GM18499 (cell line): ENCODE measurements around the gene CLCN3.
"Not testable (repeated sequence)": the region's sequence is repeated elsewhere in the genome, so short reads cannot be mapped to it uniquely, and the experiment has no call there.

ENCODE experiments used
- ATAC-seq: cut with Tn5 transposase; IDR thresholded peaks from one replicate; pipeline ENCODE4 v1.9.1; 2021; ENCODE audit warnings: moderate number of reproducible peaks; ENCODE audit not compliant: insufficient read depth, unreplicated experiment

The CLCN3 gene

GRCh38 chr4:169619958-169620879, at the start of gene CLCN3:
Gene CLCN3 (plus strand): TSS chr4:169620578. CDS start chr4:169635929, 15,351 bp downstream.
- ATAC-seq, result peak; percentile 74

DNA sequence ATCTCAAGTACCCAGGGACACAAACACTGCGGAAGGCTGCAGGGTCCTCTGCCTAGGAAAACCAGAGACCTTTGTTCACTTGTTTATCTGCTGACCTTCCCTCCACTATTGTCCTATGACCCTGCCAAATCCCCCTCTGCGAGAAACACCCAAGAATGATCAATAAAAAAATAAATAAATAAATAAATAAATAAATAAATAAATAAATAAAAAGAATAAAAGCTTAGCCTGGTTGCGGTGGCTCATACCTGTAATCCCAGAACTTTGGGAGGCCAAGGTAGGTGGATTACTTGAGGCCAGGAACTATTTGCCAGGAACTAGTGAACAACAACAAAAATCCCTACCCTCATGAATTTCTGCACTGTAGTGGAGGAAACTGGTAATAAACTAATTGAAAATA, 49.4 kb upstream of the CLCN3 start:
- not testable (repeated sequence) for ATAC-seq

- no peak for ATAC-seq
These were observed 48.9 kb upstream of the CLCN3 start for GRCh38 chr4:169571435-169571834.

DNA sequence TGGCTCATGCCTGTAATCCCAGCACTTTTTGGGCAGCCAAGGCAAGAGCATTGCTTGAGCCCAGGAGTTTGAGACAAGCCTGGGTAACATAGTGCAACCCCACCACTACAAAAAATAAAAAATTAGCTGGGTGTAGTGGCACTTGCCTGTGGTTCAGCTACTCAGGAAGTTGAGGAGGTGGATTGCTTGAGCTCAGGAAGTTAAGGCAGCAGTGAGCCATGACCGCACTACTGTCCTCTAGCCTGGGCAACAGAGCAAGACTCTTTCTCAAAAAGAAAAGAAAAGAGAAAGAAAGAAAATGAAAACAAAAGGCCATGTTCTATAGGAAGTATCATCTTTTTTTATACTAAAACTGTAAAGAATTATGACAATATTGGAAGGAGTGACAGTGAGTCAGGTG, 46.5 kb upstream of the CLCN3 start:
- no peak for ATAC-seq

DNA sequence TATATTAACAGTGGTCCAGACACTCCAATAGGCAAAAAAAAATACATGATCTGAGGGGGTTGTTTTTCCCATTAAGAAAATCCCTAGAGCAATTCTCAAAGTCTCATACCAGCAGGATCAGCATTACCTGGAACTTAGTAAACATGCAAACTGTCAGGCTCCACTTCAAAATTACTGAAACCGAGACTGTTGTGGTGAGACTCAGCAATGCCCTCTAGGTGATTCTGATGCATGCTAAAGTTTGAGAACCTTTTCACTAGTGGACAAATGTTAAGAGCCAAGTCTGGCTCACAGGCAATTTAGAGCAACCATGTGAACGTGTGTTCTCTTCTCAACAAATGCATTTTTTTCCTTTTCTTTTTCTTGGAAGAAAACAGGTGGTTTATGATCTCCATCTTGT, 38.2 kb upstream of the CLCN3 start:
- peak; percentile 64 for ATAC-seq

- no peak for ATAC-seq
These were observed 37.7 kb upstream of the CLCN3 start for GRCh38 chr4:169582706-169583105.

GRCh38 chr4:169583563-169583962, 36.8 kb upstream of the CLCN3 start:
- ATAC-seq, result no peak

DNA sequence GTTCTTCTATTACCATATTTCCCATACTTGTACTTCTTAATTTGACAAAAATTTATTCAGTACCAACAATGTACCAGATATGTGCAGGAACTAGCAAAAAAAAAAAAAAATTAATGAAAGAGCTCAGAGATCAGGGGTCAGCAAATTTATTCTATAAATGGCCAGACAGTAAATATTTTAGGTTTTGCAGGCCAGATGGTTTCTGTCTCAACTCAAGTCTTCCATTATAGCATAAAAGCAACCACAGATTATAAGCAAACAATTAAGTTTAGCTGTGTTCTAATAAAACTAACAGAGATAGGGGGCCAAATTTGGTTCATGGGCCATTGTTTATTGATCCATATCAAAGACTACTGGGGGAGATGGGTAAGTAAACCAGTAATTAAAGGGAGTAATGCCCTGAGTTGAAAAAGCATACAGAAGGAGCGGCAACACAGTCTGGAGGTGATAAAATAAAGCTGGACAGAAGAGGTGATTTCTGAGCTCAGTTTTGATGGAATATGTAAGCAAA, 27.3 kb upstream of the CLCN3 start:
- no peak for ATAC-seq

DNA sequence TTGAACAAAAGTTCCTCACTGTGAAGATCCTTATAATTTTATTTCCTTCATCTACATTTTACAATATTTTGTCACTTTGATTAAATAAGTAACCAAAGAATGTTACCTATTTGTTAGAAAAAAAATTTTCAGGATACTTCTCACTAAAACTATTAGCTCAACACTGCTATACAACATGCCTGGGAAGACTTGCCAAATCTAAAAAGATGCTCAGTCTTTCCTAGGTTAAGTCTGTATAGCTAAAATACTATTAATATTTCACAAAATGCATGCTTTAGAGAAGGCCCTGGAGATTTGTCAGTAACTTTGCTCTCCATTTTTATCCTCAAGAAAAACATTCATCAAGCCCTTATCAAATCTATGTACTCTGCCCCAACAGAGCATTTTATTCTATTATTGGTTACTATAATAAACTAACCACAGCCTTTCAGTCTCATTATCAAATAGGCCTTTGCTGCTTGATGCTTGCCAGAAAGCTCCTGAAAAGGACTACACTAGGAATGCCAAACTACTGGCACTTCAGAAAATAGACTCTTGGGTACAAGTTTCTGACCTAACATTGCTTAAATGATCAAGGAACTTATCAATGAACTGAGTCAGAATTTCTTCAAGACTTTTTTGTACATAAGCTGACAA, 25.7 kb upstream of the CLCN3 start:
- no peak for ATAC-seq

GRCh38 chr4:169601016-169601771, 19.2 kb upstream of the CLCN3 start:
- peak; percentile 59 for ATAC-seq

DNA sequence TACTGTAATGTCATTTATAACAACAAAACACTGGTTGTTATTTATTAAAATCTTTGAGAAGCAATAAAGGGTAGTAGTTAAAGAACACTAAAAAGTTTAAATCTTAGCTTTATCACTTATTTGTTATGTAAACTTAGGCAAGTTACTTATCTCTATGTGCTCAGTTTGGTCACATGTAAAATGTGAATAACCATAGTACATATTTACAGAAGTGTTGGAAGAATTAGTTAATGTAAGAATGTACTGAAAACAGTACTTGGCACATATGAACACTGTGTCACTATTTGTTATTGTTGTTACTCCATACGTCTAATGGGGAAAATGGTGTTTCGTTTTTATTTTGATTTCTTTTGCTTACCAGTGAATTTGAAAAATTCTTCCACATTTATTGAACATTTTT, 17.1 kb upstream of the CLCN3 start:
- no peak for ATAC-seq

DNA sequence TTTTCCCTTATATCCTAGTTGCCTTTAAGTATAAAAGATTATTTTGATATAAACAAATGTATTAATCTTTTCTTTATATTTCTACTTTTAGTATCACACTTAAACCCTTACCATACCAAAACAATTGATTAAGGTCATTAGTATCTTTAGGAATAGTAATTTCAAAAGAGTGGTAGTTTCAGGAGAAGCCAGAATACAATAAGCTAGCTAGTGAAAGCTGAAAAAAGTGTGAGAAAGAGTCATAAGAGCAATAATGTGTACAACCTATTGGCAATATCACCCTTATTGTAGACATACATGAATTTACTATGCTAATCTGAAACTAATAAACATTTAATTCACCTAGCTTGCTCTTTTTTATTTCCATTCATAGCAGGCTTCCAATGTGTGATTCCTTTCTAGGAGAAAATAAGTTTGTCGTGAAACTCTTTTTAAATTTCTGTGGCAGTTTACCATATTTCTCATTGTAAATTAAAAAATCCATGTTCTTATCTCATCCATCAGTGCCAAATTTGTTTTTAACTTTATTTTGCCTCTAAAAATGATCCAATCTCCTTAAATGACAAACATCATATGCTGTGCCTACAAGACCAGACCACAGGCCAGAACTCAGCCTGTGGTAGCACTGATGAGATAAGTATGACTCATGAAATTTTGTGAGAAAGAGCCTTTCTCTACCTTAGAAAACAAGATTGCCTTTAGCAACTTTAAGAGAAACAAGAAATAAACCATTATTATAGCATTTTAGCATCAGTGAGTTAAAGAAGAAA, 16.1 kb upstream of the CLCN3 start:
- peak; percentile 54 for ATAC-seq

- no peak for ATAC-seq
These were observed 15.5 kb upstream of the CLCN3 start for GRCh38 chr4:169604903-169605331.

GRCh38 chr4:169611157-169611556, 9.2 kb upstream of the CLCN3 start:
- ATAC-seq, result no peak

DNA sequence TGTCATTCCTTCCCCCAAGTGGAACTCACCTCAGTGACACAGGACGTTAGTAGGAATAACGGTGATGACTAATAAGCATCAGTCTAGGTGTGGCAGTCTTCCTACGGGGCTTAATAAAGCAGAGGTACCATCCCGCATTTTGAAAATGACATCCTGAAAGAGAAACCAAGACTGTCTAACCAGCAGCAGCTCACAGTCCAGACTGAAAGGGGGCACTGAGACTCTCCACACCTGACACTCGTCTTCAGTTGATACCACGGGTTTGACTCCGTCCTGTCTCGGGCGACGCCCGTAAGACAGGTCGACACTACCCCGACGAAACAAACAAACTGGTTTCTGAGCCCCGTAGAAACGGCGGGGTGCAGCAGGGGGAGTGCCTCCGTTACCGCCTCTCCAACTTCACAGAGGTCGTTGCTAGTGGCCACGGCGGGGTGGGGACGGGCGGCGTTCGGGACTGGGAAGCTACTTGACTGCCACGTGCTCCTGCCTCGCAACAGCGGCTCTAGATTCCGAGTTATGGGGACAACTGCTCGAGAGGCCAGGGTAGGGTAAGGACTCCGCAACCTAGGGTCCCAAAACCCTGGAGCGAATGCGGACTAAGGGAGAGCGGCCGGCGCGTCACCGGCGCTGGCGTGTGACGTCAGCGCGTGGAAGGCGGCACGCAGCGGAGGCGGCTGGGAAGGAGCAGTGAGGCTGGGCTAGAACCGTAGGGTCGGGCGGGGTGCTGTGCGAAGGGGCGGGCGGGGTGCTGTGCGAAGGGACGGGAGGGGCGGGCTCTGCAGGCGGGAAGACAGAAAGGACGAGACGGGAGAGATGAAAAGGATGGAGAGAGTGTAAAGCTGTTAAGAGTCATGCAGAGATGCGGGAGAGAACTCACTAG, 8.1 kb upstream of the CLCN3 start, which contains the start of gene NEK1:
TSS of gene NEK1 (minus strand) at position 593 of the 880 bp plus-strand sequence. CDS start 9,953 bp downstream, outside the sequence.
- peak; percentile 88 for ATAC-seq

DNA sequence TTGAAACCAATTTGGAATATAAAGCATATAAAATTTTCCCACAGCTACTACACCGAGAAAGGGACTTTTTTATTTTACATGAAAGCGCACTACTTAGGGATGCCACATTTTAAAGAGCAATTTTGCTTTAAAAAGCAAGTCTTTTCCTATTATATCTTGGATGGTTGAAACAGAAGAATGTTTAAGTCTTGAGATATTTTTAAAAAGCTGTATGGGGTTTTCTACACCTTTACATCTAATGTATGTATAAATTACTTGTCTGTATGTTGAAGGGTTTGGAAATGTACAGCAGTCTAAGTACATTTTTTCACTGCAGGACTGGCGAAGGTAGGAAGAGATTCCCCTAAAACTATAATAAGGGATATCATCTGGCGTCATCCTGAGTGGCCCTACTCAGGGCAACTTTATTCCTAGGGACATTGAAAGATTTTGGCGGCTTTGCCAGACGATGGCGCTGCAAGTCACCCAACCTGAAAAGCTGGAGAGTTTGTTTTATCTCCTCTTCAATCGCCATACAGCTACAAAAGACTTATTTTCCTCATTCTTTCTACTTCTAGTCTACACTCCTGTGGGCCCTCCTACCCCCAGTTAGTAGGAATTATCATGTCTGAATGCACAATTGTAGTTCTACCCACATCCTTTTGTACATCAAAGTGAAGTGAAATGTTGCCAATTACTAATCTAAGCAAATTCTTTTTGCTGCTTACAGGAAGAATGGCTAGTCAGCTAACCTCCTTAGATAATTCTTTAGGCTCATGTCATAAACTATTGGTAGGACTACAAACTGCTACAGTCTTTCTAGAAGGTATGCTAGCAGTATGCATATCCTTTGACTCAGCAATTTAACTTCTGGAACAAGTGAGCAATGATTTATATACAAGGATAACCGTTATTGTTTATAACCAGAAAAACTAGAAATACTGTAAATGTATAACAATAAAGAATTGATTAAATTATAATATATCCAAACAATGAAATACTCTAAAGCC, 7.2 kb upstream of the CLCN3 start:
- ATAC-seq, result peak; percentile 40

- ATAC-seq, result no peak
These were observed 4.8 kb upstream of the CLCN3 start for GRCh38 chr4:169615467-169616106.
